ENCODE data around the gene PCNX3.
"Not testable (repeated sequence)": the region's sequence is repeated elsewhere in the genome, so short reads cannot be mapped to it uniquely, and the experiment has no call there.

Gene PCNX3

DNA sequence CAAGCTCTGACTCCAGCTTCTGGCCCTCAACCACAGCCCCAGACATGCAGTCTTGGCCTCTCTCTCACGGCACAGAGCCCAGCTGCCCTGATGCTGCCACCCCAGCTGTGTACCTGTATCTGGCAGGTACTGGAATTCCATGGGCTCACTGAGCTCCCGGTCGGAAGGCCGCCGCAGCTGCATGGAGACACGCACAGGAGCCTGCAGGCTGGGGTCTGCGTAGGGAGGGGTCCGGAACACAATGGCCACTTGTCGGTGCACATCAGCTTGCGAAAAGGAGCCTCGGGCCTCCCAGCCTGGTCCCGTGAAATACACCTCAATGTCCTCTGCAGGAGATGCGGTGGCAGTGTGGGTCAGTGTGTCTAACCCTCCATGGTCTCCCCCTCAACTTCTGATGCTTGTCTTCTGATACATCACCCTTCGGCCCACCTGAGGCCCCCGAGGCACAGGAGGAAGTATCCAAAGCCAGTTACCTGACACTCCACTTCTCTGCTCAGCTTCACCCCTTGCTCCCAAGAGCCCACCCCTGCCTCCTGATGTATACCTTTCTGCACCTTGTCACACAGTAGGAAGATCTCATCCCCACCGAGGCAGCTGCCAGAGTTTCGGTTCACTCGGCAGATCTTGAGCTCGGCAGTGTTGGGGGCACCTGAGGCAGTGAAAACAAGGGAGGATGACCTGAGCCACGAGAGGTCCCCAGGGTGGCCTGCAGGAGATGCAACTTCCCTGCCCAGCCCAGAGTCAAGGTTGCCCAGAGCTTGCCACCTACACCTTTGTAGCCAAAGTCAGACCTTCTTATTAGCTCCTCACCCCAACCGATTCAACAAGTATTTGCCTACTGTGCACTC lies 42.8 kb downstream of the PCNX3 start:
- DNase-seq = no peak

DNA sequence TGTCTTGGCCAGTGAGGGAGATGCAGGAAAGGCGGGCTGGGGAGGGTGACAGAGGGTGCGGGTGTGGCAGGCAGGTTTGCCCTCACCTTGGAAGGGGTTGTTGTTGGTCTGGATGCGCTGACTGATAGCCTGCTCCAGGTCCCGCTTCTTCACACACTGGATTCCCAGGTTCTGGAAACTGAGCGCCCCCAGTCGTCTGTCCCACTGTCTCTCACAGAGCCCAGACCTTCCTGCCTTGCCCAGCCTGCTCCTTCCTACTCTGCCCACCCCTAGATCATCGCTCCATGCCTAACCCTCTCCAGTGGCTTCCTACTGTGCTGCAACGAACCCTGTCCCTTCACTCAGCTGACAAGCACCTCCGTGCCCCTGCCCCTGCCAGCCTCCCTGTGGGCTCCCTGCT lies 44.5 kb downstream of the PCNX3 start:
- DNase-seq = no peak

DNA sequence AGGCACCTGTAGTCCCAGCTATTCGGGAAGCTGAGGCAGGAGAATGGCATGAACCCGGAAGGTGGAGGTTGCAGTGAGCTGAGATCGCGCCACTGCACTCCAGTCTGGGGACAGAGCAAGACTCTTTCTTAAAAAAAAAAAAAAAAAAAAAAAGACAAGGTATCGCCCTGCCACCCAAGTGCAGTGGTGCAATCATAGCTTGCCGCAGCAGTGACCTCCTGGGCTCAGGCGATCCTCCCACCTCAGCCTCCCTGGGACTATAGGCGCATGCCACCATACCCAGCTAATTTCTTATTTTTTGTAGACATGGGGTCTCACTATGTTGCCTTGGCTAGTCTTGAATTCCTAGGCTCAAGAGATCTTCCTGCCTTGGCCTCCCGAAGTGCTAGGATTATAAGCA lies 45.3 kb downstream of the PCNX3 start:
- not testable (repeated sequence) for DNase-seq

DNA sequence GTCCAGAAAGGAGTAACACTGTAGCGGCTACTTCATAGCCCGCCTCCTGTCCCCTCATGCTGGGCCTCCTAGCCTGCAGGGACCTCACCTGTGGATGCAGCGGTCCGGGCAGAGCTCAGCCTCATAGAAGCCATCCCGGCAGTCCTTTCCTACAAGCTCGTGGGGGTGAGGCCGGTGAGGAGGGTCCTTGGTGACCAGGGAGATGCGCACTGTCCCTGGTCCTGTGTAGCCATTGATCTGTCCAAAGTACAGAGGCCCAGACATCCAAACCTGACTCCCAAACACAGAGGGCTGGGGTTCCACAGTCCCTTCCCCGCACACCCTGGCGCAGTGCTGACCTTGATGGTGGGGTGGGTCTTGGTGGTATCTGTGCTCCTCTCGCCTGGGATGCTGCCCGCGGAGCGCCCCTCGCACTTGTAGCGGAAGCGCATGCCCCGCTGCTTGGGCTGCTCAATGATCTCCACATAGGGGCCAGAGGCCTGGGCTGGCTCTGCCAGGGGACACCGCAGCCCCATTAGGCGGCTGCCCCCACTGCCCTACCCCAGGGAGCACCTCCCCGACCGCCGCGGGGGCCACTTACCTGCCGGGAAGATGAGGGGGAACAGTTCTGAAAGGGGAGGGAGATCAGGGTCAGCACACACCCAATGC lies 46.1 kb downstream of the PCNX3 start:
- DNase-seq = no peak

DNA sequence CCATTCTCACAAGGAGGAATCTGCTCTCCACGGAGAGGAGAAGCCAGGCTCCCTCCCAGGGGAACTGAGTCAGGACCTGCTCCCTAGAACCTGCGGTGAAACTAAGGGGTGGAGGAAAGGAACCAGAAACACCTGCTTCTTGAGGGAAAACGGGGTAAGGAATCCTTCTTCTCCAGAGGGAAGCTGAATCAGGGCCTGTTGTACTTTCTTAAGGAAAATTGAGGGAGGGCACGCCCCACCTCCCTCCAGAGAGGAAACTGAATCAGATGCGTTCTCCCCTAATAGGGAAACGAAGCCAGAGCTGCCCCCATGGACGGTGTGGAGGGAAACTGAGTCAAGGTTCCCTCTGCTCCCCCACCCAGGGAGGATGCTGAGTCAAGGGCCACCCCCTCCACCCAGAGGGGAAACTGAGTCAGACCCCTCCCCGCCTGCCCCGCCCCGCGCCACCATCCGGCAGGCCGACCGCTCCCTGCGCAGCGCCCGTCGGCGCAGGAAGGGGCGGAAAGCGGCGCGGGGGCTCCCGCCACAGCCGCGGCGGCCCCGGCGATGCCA lies 46.7 kb downstream of the PCNX3 start:
- no peak for DNase-seq

DNA sequence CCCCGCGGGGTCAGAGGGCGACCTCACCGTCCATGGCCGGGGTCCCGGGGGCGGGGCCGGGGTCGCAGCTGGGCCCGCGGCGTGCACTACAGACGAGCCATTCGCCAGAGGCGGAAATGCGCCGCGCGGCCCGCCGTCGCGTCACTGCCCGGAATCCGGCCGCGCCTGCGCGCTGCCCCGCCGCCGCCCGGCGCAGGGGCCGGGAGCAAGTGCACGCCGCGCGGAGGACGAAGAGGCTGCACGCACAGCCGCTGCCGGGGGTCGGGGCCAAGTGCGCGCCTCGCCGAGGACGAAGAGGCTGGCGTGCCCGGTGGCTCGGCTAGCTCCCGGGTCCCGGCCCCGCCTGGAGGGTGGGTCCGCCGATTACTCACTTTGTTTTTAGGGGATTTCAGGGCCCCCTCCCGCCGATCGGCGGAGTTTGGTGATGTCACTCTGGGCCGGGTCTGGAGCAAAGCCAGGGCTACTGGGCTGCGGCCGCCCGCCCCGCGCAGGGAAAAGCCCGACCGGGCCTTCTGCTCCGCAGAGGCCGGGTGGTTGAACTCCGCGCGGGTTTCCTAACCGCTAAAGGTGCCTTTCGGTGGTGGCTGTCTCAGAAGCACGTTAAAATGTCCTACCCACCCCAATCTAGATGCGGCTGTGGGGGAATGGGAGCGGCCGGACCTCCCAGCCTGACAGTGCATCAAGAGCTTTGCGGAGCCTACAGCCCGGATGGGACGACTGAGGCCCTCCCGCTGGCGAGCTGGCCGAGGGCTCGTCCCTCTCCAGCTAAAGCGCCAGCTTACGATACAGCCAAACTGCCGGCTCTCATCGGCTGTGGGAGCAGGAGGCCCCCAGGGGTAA lies 47.4 kb downstream of the PCNX3 start, which contains the start of gene RELA:
TSS of gene RELA (minus strand) at position 118 of the 840 bp plus-strand sequence. CDS start at position 34, 84 bp downstream.
- DNase-seq = peak; percentile 77

- no peak for DNase-seq
Observed at GRCh38 chr11:65663639-65664200, 48.1 kb downstream of the PCNX3 start.

DNA sequence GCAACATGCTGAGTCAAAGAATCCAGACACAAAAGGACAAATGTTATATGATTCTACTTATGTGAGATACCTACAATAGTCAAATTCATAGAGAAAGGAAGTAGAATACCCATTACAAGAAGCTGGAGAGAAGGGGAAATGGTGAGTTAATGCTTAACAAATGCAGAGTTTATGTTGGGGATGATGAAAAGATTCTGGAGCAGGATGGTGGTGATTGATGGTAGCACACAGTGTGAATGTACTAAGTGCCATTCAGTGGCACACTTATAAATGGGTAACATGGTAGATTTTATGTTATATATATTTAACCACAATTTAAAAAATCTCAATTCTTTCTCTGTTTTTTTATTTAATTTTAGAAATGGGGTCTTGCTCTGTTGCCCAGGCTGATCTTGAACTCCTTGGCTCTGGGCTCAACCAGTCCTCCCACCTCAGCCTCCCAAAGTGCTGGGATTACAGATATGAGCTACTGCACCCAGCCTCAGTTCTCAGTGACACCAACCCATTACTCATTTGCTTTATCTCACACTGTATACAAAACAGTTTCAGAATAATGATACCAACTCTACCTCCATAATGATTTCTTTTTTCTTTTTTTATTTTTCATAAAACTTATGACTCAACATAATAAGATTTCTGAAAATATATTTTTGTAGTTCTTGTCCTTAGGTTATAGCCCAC lies 56.7 kb downstream of the PCNX3 start:
- no peak for DNase-seq

DNA sequence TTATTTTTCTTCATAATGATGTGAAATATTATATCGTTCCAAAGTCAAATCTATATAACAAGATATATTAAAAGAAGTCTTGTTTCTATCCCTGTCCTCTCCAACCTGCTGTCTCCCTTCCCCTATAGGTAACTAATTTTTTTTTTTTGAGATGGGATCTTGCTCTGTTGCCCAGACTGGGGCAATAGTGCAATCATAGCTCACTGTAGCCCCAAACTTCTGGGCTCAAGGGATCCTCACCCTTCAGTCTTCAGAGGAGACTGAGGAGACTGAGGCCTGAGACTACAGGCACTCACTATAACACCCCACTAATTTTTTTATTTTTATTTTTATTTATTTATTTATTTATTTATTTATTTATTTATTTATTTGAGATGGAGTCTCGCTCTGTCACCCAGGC lies 57.4 kb downstream of the PCNX3 start:
- DNase-seq = no peak

DNA sequence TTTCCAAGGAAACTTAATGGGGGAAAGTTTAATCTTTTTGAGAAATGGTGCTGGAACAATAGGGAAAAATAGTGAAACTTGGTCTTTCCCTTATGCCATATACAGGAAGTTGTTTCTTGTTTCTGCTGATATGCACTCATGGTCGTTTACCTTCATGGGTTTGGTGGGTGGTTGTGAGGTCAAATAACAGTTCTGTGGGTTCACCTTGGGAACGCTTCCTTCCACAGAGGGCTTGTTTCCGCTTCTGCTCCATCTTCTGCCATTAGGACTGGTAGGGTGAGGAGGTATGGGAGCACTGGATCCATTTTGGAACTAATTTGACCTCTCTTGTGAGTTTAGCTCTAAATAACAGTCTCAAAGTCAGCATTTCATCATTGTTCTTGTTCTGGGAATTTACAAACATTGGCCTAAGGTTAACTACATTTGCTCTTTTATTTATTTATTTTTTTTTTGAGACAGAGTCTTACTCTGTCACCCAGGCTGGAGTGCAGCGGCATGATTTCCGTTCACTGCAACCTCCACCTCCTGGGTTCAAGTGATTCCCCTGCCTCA lies 64.7 kb downstream of the PCNX3 start:
- no peak for DNase-seq

GRCh38 chr11:65683480-65683879 lies 67.9 kb downstream of the PCNX3 start:
- DNase-seq = not testable (repeated sequence)

GRCh38 chr11:65685981-65686380 lies 70.4 kb downstream of the PCNX3 start:
- DNase-seq = no peak
